Dedifferentiated amniotic fluid mesenchymal stem cell (primary cell): ENCODE measurements around the gene PRPH.
A peak's percentile ranks its signal among the peaks of the same experiment; 100 is the strongest.
"Not testable (repeated sequence)": the region's sequence is repeated elsewhere in the genome, so short reads cannot be mapped to it uniquely, and the experiment has no call there.

ENCODE experiments used
- DNase-seq: peaks from one replicate; pipeline ENCODE4 v3.0.0-alpha.2; 2016; ENCODE audit errors: extremely low spot score

PRPH gene

DNA sequence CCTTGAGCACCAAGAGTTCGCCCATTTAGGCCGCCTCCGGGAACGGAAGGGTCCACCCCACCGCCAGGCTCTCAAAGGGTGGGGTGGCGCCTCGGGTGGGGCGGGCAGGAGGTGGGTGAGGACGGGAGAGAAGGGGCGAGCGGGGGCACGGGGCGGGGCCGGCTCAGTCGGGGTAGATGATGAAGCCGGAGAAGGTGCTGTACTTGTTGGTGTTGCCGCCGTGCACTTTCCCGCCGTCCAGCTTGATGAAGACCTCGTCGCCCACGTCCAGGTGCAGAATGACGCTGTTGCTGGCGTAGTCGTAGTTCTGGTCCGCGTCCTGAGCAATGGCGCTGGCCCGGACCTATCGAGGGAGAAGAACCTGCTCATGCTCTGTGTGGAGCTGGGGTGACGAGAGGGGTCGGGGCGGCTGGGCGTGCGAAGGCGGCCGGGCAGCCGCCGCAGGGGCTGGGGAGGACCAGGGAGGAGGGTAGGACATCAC lies 38.0 kb downstream of the PRPH start:
- DNase-seq, result no peak

DNA sequence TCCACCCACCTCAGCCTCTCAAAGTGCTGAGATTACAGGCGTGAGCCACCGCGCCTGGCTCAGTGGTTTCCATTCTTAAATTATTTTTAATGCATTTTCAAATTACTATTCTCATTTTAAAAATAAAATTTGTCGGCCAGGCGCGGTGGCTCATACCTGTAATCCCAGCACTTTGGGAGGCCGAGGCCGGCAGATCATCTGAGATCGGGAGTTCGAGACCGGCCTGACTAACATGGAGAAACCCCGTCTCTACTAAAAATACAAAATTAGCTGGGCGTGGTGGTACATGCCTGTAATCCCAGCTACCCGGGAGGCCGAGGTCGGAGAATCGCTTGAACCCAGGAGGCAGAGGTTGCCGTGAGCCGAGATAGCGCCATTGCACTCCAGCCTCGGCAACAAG lies 38.8 kb downstream of the PRPH start:
- DNase-seq, result not testable (repeated sequence)

DNA sequence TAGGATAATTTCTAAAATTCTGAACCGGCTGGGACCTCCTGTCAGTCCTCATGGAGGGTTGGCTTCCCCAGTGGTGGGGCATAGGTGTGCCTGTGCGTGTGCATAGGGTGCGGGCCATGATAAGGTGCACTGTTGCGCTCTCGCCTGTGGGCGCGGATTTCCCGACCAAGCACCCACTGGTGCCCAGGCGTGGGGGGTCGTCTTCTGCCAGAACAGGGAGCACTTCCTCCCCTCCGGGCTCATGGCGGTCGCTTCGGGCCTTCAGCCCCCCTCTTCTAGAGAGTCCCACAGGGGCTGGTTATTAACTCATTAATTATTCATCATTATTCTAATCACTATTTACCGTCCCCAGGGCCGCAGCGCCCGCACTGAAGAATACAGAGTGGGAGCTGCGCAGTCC lies 39.3 kb downstream of the PRPH start:
- no peak for DNase-seq

DNA sequence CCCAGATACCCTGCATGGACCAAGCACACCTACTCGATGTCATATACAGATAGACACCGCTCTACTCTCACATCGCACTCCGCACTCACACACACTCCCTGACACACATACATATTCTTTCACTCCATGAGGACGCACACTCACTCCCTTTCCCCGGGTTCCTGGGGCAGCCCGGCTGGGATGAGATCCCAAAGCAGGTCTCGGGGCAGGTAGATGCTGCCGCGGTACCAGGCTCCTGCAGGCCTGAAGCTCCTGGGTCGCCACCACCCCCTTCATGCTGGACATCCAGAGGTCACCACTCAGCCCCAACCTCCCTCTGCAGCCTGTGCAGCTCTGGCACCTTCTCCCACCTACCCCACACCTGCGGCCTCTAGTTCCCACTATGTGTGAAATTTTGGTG lies 39.7 kb downstream of the PRPH start:
- DNase-seq, result no peak

DNA sequence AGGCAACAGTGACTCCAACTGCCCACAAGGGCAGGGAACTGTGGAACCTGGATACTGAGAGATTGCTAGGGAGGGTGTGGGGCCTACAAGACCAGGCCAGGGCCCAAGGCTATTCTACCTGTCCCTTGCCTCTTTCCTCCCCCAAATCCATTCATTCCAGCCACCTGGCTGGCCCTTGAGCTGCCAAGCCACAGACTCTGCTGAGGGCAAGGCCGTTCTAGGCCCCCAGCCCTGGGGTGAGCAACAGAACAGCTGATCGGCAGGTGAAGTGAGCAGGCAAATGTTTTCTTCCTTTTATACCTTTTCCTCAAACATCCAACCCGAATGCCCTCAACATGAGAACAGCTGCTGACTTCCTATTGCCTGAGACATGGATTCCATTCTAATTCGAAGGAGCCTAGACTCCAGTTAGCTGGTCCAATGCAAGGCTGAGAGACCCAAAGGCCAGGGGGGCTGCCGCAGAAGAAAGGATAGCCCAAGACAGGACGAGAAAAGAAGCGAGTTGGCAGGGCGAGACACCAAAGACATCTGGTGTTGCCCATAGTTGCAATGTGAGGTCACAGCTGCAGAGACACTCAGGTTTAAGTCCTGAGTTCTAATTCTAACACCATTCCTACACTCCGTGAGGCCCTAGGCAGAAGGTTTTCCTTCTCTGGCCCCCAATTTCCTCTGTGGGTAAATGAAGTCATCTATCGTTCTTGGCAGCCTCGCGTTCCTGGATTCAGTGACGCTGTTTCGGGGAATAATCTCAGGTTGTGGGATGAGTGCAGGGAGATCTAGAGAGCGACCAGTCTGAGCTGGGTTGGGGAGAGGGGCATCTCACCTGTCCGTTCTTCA lies 40.4 kb downstream of the PRPH start:
- no peak for DNase-seq

DNA sequence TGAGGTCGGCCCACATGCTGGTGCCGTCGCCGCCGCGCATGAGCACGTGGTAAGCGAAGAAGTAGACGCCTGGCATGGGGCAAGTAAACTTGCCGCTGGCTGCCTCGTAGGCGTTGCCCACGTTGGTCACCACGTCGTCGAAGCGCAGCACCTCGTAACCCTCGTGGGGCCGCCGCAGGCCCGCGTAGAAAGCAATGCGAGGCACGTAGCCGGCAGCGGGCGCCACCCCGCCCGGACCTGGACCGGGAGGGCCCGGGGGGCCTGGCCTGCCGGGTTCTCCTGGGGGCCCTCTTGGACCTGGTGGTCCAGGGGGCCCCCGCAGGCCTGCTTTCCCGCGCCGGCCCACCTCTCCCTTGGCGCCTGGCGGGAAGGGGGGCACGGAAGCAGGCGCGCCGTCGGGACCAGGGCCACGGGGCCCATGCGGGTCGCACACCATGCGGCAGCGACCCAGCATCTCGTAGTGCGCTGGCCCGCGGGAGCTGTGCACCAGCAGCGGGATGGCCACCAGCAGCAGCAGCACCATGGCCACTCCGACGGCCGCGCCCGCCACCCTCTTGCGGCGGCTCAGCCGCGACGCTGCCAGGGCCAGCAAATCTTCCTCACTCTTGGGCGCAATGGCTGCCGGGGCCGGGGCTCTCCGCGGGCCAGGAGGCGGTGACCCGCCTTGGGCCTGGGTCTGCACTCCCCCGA lies 41.2 kb downstream of the PRPH start:
- no peak for DNase-seq

DNA sequence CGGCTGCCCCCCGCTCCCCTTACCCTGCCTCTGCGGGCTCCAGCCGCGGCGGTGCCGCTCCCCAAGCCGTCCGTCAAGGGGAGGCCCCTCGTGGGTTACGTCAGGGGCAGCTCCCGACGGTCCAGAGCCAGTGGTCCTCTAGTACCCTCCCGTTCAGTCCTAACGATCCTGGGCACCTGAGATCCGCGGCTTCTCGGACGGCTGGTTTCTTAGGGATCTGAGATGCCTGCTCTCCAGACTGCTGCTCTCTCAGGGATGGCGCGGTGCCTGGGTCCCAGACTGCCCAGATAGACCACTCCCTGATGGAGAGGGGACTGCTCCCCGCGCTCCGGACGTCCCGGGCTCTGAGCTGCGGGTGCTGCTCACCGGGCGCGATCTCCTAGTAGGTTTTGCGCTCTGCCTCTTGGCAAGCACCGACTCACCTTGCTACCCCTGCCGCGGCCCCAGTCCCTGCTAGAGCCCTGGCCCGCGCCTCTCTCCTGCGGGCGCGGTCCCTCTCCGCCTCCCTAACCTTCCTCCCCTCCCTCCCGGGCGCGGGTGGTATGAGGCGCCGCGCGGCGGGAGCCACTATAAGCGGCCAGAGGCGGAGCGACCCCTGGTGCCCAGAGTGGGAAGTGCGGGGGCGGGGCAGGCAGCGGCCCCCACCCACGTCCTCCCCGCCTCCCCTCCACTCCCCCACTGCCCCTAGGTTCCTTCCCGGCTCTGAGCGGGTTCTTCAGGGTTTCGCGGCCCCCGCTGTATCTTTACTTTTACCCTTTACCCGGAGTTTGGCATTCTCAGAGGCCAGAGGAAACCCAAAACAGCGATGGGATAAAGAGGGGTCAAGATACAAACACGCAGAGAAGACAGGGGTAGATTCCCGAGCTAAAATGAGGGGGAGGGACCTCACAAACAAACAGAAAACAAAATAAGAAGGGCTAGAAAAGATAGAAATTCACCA lies 42.0 kb downstream of the PRPH start, which contains the start of gene C1QL4:
C1QL4 (minus strand) TSS at position 544 of the 940 bp plus-strand sequence. CDS start 711 bp downstream, outside the sequence.
- peak; percentile 68 for DNase-seq

DNA sequence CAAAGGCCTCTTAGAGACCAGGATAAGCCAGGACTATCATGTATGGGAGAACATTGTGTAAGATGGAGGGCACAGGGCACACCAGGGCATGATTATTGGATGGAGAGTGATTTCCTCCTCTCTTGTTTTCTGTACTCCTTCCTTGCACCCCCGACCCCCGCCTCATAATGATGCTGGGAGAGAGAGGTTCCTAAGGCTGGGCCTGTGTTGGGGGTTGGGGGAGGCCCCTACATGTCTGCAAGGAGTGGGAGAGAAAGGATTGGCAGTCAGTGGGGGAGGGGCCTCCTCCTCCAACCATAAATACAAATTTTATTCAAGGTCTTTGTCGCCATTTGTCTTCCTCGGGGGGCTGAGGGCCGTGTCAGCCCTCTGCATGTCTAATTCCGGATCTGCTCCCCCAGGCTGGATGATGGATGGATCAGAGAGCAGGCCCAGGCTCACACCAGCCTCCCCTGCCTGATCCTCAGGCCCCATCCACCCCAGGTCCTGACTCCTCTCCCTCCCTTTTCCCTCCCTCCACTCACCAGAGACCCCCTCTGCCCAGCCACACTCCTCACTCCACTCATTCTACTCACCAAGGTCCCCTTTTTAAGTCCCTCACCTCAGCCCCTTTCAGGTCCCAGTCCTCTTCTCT lies 44.0 kb downstream of the PRPH start:
- no peak for DNase-seq

DNA sequence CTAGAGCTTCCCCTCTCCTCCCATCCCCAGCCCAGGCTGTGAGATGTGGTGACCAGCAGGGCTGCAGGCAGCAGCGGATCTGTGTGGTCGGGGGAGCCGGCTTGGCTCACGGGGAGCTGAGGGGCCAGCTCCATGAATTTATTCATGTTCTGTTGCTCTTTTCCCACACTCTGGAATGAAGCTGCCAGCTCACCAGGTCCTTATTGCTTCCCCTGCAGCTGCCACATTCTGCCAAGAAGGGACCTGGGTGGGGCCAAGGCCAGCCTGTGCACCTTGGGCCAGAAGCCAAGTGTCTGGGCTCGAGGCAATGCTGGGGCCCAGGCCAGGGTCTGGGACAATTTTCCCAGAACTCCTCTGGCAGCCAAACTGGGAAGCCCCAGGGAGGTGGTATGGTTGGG lies 44.5 kb downstream of the PRPH start:
- DNase-seq, result no peak

DNA sequence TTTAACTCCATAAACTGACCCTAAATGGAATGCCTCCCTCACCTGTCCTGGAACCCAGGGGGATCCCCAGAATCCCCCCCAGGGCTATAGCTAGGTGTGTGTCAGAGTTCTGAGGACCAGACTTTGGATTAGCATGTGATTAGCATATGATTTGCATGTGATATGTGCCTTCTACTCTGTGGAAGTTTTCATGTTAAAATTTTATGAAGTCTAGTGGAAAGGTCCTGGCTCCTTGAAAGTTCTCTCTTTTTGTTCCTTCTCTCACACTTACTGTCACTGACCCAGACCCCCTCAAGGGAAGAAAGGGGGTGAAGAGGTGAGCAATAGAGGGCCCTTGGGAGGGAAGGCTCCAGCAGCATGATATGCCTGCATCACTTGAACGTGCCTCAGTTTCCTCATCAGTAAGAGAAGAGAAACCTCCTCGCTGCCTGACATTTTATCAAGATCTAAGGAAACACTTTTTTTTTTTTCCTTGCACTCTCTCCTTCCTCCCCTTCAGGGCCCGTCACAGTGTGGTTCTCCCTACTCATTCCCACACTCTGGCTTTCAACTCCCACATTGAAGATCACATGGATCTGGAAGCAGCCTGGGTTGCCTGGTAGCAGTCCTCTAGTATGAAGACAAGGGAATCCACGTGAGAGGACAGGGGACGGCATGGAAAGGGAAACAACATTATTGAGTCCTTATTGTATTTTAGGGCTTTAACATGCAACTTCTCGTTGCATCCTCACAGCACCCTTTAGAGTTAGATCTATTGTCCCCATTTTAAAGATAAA lies 45.3 kb downstream of the PRPH start:
- DNase-seq, result no peak

DNA sequence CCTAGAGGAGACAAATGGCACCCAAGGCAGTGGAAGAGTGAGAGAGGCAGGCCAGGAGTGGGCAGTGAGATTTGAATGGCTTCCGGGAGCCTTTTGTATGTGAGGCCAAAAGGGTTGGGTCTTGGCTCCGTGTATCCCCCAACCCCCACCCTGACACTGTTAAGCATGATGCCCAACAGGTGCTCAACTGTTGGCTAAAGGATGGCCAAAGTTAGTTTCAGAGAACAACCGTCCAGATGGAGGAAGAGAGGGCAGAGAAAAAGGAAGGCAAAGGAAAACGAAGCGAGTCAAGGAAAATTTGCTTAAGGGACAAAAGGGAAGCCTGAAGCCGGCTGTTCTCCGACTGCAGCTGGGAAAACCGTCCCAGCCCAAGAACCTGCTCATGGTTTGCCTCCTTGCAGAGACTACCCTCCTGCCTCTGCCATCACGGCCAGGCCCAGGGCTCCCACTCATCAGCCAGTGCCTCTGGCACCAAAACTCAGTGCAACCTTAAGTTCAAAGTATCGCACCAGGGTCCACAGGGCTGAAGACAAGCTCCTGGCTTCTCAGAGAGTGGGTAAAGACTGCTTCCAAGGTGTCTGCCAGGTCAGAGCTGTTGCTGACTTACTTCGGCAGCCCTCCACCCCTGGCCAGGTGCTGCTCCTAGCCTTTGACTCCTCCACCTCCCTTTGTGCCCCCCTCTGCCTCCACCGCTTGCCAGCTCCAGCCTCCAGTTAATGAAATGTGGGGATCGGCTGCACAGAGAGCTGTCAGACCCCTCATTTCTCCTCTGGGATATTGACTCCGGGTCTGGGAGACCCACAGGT lies 46.2 kb downstream of the PRPH start:
- no peak for DNase-seq

DNA sequence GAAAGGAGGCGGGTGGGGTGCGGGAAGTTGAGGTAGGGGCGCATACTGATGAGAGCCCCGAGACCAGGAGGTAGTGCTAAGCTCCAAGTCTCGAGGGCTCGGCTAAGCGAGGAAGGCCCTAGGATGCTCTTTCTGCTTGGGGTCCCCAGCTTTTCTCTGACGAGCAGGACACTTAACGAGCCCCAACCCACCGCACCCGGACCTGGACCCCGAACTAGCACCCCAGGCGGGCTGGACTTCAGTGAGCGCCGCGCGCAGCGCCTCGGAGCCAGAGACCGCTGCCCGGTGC lies 46.8 kb downstream of the PRPH start:
- DNase-seq, result no peak

DNA sequence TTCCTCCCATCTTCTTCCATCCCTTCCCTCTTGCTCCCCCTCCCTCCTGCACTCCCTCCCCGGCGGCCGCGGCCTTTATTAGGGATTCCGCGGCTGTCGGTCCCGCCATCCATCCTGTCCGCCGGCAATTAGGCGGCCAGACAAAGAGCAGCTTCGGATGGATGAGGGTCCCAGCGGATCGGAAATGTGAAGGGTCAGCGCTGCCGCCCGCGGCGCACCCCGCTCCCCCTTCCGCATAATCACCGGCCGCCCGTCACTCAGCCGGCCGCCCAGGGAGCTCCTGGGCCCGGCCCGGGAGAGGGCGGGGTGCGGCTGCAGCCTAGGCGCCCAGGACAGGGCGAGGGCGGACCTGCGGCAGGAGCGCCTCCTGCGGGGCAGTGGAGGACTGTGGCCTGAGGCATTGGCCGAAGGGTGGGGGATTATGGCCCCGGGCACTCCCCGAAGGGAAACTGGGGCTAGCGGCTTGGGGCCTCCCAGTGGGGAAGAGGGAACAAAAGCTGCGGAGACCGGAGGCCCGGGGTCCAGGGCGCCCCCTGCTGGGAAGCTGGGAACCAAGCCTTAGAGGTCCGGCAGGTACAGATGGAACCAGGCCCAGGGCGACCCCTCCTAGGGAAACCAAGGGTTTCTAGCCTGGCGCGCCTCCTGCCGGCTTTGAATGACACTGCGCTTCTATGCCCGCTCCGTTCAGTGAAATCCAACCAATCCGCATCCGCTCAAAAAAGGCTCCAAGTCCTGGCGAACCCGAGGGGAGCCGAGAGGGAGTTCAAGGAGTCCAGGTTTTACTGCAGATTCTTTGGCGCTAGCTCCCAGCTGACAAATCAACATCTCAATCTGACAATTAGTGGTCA lies 47.3 kb downstream of the PRPH start:
- peak; percentile 54 for DNase-seq

DNA sequence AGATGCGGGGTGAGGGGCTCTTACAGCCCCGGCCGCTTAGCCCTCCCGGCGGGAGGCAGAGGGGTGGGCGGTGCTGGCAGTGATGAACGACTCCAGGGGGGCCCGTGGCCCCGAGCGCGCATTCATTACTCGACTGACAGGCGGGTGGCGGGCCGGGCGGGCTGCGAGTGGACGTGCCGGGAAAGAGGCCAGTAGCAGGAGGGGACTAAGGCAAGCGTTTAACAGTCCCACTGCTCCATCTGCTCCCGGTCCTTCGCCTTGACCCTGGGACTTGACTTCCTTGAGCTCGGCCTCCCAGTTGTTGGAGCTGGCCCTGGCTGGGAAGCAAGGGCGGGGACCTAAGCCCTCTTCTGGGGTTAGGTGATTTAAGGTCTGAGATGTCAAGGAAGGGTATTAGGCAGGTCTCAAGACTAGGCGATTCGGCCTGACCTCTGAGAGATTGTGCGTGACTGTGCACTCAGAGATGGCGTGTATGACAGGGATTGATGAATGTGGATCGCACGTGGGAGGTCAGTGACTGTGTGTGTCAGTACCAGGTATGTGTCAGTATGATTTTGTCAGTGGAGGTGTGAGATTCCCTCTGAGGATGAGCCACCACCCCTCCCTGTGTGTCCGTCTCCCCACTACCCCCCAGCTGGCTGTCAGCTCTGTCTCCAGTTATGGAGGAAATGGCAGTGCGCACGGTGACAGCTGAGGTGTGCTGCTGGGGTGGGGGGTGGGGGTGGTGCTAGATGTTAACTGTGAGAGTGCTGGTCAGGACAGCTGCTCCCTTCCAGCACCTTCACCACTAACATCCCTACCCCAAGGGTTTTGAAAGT lies 48.2 kb downstream of the PRPH start:
- DNase-seq, result no peak

DNA sequence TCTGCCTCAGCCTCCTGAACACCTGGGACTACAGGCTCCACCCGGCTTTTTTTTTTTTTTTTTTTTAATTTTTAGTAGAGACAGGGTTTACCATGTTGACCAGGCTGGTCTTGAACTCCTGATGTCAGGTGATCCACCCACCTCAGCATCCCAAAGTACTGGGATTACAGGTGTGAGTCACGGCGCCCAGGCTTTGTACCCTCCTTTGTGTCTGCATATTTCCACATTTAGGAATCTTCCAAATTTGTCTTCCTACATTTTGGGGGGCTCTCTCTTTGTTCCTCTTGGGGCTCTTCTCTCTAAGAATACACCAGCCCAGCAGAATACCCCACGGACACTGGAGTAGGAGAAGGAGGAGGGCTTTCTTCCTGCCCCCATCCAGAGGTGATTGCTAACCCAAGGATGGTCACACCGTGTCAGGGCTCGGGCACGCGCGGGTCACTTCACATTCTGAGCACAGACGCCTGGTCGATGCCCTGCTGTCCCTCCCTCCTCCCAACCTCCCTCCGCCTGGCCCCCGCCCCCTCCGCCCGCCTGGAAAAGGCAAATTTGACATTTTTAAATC lies 49.6 kb downstream of the PRPH start:
- no peak for DNase-seq

DNA sequence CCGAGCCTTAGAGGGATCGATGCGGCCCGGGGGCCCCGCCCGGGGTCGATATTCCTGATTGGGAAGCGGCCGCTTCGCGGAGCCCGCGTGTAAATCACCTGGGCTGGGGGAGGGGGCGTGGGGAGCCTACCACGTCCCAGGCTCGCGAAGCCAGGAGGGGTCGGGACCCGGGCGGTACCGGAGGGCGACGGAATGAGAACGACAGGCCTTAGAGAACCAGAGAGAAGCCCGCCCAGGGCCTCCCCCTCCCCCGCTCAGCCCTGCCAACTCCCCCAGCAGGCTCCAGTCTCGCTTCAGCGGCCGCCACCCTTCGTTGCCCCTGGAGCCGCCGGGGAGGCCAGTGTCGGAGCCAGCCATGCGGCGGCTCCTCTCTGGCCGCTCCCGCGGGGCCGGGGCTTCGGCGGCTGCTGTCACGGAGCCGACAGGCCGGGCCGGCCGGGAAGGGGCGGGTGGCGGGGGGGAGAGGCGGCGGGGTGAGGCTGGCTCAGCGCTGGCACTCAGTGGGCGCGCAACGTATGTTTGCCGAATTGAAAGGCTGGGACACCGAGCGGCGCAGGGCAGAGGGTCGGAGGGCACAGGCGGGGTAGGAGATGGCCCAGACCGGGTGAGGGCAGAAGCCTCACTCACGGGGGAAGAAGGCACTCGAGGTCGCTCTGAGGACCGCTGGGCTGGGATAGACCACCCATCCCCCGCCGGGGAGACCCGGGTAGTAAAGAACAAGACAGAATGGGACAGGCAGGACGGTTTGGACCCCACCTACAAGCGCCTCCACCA lies 50.3 kb downstream of the PRPH start:
- no peak for DNase-seq
